CD4-positive, alpha-beta T cell treated with Interleukin-1 beta for 1 hour (primary cell): Measurements from ENCODE around the gene TINAGL1.

Experiments
- DNase-seq, 2 donors: peaks; one replicate each; pipeline ENCODE4 v3.0.0-alpha.2; 2020 to 2022

TINAGL1 gene

DNA sequence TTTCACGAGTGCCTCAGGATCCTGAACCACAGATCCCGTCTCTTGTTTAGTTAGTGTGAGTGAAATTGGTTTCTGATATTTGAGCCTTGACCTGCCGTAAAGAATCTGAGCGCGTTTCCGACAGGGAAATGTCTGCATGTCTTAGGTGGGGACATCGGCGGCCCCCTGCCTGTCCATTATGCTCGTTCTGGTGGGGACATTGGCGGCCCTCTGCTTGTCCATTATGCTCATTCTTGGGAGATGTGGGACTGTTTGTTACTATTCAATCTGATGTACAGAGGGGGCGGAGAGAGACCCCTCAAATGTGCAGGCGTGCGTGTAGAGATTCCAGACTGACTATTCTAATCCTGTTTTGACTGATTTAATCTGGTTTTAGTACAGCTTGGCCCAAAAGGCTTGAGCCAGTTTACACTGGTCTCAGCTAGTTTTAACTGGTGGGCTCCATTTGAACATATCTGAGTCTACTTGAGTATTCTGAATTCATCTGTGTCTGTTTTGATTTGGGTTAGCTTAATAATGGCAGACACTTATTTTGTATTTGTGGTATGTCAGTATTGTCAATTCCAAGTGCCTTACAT is 6.6 kb upstream of the TINAGL1 start:
- no peak for DNase-seq

DNA sequence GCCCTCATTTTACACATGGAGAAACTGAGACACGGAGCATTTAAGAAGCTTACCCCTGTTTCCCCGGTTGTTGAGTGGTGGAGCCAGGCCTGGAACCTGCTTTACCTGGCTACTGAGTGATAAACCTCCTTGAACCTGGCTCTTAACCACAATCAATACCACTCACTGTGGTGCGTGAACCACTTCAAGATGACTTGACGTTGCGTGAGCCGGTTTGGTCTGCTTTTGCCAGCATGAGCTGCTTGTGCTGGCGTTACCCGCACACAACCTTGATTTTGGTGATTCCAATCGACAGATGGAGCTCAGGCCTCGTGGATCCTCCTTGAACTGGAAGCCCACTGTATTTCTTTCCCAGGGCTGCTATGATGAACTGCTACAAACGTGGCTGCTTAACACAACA is 6.1 kb upstream of the TINAGL1 start:
- no peak for DNase-seq

GRCh38 chr1:31570906-31571305 is 5.4 kb upstream of the TINAGL1 start:
- no peak for DNase-seq

- no peak for DNase-seq
Observed at GRCh38 chr1:31571340-31572295, 4.7 kb upstream of the TINAGL1 start.

- no peak for DNase-seq
Observed at GRCh38 chr1:31572323-31573104, 3.8 kb upstream of the TINAGL1 start.

DNA sequence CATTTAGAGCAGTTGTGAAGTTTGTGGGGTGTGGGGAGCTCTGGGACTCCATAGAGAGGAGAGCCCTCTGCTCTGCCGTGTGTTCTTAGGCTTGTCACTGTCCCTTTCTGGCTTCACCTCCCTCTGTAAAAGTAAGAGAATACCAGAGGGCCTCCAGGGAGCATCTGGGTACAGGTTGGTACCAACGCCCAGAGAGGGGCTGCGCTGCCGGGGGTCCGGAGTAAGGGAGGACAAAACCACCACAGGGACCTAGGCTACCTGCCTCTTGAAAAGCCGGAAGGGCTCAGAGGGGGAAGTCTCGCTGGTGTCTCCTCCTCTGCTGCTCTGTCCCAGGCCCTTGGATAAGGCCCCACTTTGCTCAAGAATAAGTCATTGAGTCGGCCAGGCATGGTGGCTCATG is 3.1 kb upstream of the TINAGL1 start:
- DNase-seq: no peak

DNA sequence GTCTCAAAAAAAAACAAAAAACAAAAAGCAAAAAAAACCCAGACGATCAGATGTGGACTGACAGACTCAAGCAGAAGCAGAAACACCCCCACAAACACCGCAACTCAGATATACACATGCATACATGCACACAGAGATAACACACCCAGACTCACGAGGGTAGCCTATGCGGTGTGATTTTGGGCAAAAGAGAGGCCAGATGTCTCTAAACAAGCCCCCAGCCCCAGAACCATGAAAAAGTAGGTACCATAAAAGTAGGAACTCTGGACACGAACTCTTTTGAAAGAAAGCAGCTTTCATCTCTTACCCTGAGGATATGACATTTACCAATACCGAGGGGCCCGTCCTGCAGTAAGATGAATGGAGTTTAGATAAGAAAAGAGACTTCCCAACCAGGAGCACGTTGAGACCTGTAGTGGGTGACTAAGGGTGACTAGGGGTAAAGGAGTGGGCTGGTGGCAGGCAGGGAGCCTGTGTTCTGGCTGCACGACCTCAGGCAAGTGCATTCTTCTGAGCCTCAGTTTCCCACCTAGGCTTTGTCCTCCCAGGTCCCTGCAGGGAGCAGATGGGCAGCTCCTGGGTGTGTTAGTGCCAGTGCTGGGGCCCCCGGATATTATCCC is 1.5 kb upstream of the TINAGL1 start:
- no peak for DNase-seq

DNA sequence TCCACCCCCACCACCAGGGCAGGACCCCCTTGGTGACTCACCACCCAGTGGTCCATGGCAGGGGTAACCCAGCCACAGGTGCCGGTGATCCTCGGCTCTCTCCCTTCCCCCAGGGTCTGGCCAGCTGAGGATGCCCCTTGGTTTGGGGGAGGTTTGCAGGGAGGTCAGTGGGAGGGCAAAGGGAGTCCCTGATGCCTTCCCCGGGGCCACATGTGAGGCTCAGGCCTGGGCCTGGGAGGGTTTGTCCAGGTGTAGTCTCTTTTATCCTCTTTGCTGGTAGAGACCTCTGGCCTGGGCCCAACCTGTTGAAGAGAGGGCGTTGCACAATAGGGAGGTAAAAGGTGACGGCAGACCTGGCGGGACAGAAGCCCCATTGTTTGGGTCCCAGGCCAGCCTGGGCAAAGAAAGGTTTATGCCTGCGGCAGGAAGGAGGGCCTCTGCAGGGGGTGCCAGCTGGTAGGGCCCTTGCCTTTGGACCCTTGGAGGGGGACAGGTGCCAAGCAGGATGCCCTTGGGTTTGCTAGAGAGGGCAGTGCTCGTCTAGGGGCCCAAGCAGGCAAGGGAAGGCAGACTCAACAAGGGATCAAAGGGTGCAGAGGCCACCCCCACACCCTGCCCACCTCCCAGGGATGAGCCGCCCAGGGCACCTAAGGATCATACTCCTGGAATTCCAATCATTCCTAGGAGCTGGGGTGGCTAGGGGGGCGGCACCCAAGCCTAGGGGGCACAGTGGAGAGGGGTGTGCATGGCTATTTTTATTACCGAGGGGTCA is 760 bp upstream of the TINAGL1 start:
- no peak for DNase-seq

GRCh38 chr1:31576743-31577455 is 584 bp downstream of the TINAGL1 start:
- no peak for DNase-seq

DNA sequence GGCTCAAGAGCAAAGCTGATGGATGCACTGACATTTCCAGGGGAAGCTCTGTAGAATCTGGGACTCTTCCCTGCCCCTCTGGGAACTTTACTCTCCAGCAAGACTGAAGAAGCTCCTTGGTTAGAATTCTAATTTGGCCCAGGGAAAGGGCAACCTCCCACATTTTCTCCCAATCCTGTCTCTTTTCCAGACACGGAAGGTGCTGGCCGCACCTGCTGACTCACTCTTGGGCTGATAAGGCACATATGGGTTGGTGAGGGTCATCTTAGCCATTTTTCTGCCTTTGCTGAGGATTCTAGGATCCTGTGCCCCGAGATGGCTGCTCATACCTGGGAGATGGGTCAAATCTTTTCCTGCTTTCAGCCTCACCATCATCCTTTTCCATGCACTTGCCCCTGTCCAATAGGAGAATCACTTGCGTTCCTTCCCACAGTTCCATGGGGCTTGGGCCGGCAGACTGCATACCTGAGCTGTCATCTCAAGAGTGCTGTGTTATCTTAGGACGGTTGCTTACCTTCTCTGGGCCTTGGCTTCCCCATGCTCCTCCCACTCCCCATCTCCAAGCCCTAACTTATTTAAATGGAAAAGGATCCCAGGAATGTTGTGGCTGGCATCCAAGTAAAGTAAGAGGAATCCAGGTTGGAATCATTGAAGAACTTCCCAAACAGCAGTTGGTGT is 1.3 kb downstream of the TINAGL1 start:
- DNase-seq: no peak

DNA sequence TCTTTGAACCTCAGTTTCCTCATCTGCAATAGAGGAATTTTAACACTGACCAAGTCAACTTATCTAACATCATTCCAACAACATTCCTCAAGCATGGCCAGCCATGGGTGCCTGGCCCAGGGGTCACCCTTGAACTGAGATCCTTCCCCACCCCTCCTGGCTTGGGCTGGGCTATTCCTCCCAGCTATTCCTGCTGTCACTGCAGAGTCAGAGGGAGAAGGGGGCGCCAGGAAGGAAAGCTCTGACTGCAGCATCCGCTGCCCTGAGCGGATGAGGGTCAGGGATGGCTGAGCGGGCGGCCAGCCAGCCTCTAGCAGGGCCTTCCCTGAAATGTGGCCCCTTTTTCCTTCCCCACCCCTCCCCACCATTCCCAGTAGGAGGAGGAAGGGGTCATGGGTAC is 3.1 kb downstream of the TINAGL1 start:
- DNase-seq: no peak

GRCh38 chr1:31580513-31580870 is 4.2 kb downstream of the TINAGL1 start:
- DNase-seq: no peak

DNA sequence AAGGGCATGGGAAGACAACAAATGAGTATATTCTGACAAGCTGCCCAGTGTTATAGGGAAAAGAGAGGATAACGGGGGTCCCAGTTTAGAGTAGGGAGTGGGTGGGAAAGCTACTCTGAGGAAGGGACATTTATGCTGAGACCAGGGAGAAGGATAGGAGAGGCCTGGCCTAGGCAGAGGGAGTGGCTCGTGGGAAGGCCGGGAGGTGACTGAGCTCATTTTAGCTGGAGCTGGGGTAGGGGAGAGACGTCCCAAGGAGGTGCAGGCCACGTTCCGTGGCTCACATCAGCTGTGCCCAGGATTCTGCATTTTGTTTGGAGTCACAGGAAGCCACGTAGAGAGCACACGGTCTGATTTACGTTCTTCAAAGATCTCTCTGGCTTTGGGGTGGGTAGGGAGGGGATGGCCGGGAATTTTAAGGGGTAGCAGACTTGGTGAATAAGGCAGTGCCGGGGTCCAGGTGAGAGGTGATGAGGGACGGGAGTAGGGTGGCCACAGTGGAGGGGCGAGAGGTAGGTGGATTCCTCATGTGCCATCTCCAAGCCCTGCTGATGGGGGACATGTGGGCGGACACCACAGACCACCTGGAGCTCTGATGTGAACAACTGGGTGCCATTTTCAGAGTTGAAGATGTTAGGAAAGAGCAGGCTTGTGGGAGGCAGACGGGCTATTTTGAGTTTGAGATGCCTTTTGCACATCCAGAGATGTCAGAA is 4.7 kb downstream of the TINAGL1 start:
- no peak for DNase-seq

GRCh38 chr1:31581821-31582810 is 5.8 kb downstream of the TINAGL1 start:
- no peak for DNase-seq

DNA sequence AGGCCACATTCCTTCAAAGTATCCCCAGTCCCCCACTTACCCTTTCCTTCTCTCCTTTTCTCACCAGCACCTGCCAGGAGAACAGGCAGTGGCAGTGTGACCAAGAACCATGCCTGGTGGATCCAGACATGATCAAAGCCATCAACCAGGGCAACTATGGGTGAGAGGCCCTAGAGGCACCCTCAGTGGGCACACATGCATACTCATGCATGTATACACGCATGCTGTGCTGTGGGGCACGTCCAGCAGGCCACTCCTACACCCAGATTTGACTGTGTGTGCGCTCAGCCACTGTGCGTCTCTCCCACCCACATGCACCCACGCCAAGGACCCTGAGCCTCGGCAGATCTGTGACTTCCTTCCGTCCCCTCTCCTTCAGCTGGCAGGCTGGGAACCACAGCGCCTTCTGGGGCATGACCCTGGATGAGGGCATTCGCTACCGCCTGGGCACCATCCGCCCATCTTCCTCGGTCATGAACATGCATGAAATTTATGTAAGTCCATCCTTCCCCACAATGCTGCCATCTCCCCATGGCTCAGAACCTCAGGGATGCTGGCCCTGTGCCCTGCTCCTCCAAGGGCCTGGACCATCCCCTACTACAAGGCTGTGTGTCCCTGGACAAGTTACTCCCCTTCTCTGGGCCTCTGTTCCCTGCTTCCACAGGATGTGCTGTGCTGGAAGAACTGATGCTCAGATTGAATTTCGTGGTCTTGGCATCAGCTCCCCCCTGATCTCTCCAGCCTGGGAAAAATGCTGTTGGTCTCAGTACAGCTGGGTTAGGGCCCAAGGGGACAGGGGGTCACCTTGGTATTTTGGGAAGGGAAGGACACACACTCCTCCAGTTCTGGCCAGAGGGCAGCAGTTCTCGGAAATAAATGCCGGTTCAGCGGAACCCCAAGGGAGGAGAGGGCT is 7.0 kb downstream of the TINAGL1 start:
- DNase-seq: no peak

DNA sequence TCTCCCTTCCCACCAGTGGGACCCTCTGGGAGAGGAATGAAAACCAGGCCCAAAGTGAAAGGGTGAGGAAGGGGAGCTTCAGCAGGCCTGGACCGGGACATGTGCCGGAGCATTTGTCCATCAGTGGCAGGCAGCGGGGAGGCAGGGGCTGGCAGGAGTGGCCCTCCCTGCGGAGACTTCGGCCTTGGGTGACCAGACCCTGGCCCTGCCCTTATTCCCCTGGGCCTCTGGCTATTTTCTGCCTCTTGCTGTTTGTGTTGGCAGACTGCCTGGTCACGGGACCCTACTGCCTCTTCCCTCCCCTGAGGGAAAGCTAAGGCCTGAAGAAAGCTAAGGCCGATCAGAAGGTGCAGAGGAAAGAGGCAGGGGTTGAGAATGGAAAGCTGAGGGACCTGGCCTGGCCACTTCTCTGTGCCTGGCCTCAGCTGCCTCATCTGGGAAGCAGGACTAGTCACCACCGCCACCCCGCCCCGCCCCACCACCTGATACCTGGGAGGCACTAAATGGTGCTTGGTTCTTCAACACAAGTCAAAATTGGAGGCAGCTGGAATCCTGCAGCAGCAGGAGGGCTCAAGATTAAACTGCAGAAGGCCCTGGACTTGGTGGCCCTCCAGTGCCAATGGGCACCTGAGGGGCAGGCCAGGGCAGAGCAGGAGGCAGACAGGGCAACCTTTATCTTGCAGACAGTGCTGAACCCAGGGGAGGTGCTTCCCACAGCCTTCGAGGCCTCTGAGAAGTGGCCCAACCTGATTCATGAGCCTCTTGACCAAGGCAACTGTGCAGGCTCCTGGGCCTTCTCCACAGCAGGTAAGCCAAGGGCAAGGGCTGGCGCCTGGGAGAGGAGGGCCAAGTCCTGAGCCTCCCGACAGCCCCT is 7.9 kb downstream of the TINAGL1 start:
- DNase-seq: no peak
